Transverse colon (tissue), 3 donors: Measurements from ENCODE around the gene RNGTT.

Experiments
- EP300 ChIP-seq: sonication (generic); formaldehyde crosslinking; IDR thresholded peaks from one replicate; pipeline ENCODE4 v1.6.1; 2017; ENCODE audit warnings: antibody characterized with exemption, low read depth
- POLR2A ChIP-seq: fragments of 450-650 bp; IDR thresholded peaks from one replicate; pipeline ENCODE4 v1.6.1; 2016; ENCODE audit warnings: antibody characterized with exemption, mild to moderate bottlenecking, moderate library complexity
- TF ChIP-seq, protein P1 (sequence below), 5 experiments: fragments of 200-600 bp in 3 of 5; fragments of 450-650 bp in 2 of 5; sonication (generic) in 3 of 5; IDR thresholded peaks; 1 replicate in 2 of 5; 2 replicates in 3 of 5; pipeline ENCODE4 v1.5.1; 2016 to 2017; ENCODE audit warnings: antibody characterized with exemption in 5 of 5, inconsistent platforms in 3 of 5, mild to moderate bottlenecking in 2 of 5, moderate library complexity in 1 of 5

DNA sequence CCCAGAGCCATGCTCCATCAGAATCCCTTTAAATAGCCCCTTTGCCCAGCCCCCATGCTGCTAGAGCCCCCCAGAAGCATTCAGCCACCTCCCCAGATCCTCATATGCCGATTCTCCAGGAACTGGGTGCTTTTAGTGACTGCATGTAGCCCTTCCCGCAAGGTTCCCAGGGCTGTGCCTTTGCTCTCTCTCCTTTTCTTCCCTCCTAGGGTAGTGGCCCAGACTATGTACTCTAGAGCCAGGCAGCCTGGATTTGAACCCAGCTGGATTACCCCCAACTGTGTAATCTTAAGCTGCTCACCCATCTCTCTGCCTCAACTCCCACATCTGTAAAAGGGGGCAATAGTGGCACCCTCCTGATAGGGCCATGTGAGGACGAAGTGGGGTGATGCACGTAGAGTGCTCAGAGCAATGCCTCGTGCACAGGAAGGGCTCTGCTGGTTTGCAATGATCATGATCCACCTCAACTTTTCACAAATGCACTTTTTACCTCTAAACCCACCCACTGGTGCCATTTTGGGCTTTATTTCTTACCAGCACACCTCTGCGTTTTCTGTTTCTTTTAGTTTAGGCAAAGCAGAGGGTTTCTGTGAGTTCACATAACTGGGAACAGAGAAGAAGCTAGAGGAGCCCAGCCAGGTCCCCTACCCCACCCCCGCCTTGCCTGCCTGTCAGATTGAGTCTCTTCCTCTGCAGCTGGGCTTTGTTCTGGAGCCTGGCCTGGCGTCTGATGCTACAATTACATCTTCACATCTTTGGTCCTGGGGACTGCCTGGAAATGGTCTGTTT, 396.5 kb downstream of the RNGTT start:
- TF ChIP-seq POLR2A (no peak), EP300 (no peak)
- TF ChIP-seq, protein P1, sequence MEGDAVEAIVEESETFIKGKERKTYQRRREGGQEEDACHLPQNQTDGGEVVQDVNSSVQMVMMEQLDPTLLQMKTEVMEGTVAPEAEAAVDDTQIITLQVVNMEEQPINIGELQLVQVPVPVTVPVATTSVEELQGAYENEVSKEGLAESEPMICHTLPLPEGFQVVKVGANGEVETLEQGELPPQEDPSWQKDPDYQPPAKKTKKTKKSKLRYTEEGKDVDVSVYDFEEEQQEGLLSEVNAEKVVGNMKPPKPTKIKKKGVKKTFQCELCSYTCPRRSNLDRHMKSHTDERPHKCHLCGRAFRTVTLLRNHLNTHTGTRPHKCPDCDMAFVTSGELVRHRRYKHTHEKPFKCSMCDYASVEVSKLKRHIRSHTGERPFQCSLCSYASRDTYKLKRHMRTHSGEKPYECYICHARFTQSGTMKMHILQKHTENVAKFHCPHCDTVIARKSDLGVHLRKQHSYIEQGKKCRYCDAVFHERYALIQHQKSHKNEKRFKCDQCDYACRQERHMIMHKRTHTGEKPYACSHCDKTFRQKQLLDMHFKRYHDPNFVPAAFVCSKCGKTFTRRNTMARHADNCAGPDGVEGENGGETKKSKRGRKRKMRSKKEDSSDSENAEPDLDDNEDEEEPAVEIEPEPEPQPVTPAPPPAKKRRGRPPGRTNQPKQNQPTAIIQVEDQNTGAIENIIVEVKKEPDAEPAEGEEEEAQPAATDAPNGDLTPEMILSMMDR (IDR thresholded peaks at IDR 0.05), result no peak
